ENCODE measurements around the gene MYH15. TPM values are rescaled to one million over a fixed set of nuclear protein-coding genes. Genes with fewer than 3 reads are reported as not detected.

MYH15 gene
- total RNA-seq (2014; rRNA removed; shearing (Covaris generic)) = 0.18 and 1.1 TPM in 2 replicates

DNA sequence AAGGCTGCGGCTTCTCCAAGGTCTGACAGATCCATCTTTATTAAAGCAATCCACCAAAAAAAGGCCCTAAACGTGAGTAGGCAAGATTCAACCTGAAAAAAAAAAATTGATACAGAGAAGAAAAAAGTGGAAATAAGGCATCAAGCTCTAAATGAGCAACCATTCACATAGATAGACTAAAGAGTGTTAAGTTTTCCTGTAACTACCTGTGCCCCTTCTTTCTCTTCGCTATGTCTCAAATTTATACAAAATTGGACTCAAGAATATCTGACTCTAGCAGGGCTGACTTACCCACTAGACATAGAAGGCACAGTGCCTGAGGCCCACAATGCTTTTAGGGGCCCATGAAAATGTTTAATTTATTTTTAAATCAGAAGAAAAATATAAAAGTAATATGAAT, at the start of gene MYH15:
Gene MYH15, minus strand, starts transcription at position 101 of the 400 bp plus-strand sequence. Its CDS starts 66 bp downstream, at position 35.
- no peak for DNase-seq (ENCODE audit: low read depth)

DNA sequence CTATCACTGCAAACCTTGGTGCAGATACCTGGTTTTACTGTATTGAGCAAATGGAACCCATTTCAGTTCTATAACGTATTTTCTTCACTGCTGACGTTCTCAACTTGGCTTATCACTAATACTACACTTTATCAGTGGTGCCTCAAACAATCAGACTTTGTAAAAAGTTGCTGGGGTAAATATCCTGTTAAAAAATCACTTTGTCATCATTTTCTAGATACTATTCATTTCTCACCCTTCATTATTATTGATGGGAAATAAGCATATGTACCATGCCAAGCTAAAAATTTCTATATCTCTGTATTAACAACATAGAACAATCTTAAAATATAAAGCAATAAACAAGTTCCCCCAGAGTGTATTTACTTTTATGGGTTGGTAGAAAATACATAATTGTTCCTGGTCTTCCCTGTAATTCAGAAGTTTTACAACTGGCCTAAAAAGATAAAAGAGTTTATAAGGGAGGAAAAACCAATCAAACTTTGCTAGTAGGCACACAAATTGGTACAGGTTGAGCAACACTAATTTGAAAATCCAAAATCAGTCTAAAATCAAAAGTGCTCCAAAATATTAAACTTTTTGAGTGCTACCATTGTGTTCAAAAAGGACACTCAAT, 45.7 kb upstream of the MYH15 start:
- no peak for DNase-seq (ENCODE audit: low read depth)

DNA sequence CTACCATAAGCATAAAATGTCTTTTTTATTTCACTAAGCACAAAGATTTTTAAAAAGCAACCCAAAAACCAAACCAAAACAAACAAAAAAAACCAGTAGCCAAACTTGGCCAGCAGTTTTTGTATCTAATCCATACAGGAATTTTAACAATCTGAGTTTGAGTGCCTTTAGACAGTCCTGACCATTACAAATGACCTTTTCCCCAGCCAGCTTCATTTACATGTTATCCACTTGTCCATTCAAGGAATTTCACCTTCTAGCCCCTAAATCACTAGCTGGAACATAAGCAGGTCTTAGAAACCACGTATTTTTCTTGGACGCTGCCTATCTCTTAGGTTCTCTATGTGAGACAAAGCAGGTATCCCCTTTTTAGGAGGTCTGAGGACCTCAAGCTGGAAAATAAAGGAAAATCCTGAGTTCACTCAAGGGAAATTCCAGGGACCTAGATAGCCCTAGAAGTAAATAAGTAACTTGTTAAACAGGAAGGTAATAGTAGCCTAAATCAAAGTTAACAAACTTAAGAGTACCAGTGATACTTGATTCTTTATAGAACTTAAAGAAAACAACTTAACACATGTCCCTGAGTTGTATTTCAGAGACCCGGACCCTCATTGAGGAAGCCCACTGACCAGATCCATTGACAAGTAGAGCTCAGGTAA, 44.6 kb upstream of the MYH15 start:
- no peak for DNase-seq (ENCODE audit: low read depth)

DNA sequence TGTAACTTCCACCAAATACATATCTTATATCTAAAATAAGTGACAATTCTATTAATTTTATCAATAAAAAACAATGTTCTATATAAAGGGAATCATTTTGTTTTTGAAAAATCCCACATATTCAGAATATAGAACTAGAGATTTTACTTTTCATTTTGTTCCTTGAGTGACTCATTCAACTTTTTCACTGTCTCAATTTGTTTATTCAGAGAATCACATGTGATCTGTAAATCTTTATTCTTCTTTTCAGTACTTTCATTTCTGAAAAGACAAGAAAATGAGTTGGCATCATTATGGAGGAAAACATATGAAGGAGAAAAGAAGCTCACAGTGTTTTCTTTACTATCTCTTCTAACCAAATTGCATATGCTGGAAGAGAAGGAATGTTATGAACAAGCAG, 43.8 kb upstream of the MYH15 start:
- no peak for DNase-seq (ENCODE audit: low read depth)

DNA sequence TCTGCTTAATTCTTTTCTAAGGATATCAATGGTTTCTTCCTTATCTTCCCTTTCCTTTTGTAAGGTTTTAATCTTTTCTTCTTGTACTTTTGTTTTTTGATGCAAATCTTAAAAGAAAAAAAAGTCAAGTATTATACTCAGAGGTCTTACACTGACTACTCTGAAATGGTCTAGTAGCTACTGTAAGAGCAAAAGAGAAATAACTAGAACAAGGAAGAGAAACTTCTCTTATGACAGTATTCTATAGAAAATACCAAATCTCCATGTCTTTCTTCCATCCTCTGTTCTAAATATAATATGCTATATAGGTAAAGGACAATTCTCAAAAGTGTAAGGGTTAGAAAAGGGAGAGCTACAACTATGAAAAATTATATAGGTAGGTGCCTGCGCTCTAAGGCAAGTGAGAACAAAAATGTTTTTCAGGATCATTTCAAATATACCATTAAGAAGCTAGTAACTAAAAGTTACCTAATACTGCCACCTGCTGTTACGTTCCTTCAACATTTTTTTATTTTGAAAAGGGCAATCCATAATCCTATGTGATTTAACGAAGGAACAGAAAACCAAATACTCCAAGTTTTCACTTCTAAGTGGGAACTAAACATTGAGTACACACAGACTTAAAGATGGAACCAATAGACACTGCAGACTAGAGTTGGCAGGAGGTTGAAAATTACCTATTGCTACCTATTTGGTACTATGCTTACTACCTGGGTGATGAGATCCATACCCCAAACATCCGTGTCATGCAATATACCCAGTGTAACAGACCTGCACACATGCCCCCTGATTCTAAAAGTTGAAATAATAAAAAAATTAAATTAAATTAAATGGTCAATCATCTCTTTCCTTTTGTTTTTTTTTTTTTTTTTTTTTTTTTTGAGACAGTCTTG, 42.1 kb upstream of the MYH15 start:
- no peak for DNase-seq (ENCODE audit: low read depth)

DNA sequence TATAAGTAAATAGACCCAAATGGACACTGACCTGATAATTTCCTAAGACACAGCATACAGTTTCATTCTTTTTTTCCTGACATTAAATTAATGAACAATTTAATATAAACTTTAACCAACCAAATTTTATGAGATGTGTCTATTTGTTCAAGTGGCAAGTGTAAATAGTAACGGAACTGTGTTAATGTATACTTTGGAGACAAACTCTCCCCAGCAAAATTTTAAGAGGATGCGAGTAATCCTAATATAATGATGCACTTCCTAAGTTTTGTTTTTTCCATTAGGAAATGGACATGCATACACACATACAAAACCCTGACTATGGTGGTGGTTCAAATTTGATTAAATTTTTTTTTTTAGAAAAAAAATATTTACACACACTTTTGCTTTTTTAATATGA, 38.5 kb upstream of the MYH15 start:
- DNase-seq (ENCODE audit: low read depth) = no peak

DNA sequence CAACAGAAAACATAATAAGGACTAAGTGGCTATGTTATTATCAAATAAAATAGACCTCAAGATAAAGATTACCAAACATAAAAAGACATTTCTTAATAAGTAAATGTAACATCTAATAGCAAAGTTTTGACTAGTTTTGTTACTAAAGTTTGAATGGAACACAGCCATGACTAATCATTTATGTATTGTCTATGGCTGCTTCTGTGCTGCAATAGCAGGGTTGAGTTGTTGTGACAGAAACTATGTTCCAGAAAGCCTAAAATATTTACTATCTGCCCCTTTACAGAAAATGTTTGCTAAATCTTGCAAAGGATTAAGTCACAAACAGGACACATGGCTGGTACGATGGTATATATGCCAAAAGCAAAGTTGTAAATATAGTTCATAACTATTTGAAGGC, 37.9 kb upstream of the MYH15 start:
- DNase-seq (ENCODE audit: low read depth) = no peak

DNA sequence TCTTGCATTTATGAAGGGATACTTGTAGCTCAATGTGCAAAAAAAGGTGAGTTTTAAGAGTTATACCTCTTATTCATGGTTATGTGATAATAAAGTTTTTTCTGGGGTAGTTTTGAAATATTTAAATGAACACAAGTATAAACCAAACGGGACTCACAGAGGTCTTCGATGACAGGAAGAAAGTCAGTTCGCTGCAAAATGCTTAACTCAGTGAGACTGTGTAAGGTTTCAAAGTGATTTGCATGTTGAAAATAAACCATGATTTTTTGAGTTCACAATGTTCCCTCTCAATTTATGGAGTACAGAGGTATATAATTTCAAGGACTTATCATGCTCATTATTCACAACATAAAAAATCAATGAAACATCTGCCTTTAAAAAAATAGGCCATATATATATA, 36.3 kb upstream of the MYH15 start:
- no peak for DNase-seq (ENCODE audit: low read depth)

DNA sequence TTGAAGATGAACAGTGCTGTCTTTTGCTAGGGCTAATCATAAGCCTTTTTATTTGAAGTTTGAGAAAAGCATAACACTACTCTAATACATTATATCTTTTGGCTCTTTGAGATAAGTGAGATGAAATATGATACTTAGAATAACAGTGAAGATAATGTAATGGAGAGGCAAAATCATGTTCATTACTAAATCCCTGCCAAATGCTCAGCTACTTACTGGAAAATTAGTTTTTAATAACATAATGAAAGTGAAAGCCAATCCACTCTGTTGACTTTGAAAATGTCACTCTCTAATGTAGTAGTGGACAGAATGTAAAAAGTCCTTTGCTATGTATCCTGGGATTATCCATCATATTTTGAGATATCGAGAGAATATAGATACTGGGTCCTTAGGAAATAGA, 35.9 kb upstream of the MYH15 start:
- no peak for DNase-seq (ENCODE audit: low read depth)

DNA sequence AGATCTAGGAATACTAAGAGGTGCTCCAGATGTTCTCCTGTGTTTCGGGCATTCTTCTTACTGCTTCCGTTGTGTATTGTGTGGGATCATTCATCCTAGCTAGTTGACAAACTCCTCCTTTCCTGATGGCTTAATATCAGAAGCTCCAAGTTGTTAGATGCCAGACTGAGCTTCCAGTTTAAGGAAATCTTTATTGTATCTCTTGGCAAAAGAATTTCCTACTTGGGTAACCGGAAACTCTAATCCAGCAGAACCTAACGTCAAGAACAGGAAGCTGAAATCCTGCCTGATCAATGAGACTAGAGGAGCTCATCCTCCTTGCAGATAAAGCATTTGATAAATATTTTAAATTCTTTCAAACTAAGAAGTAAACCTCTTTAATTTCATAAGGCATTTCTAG, 27.7 kb upstream of the MYH15 start:
- DNase-seq (ENCODE audit: low read depth) = no peak

DNA sequence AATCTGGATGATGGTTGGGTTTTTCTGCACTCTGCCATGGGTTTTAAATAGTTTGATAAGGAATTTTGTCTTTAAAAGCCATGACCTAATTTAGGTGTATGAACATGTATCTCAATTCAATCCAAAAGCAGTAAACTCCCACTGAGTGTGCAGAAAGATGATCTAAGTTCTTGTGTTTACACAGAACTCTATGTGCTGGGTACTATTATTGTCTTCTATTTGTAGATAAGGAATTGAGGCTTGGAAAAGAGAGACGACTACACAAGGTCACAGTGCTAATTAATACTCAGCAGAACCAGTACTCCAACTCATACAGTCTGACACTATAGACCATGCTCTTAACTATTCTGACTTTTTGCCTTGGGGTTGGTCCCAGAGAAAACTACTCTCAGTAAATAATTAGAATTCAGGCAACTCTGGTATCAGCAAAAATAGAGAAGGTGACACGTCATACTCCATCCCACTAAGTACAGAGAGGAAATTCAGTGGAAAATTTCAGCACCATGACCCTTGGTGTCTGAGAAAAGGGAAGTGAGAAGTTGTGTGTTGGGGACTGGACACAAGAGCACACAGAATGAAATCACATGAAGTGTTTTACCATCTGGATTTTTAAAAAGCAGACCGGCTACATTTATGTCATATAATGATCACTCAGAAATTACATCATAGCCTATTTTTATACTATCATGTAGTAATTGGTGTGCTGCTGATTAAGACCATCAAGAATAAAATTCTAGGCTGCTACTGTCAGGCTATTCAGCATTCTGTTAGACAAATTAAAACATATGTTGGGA, 18.3 kb upstream of the MYH15 start:
- DNase-seq (ENCODE audit: low read depth) = no peak

DNA sequence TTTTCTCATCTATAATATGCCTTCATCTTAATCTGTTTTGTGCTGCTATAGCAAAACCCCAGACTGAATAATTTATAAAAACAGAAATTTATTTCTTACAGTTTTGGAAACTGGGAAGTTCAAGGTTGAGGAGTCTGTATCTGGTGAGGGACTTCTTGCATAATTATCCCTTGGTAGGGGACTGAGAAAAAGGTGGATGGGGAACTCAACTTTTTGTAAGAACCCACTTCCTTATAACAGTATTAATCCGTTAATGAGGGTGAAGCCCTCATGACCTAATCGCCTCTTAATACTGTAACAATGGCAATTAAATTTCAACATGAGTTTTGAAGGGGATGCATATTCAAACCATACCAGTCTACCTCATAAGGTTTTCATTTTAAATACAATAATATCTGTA, 17.4 kb upstream of the MYH15 start:
- no peak for DNase-seq (ENCODE audit: low read depth)

DNA sequence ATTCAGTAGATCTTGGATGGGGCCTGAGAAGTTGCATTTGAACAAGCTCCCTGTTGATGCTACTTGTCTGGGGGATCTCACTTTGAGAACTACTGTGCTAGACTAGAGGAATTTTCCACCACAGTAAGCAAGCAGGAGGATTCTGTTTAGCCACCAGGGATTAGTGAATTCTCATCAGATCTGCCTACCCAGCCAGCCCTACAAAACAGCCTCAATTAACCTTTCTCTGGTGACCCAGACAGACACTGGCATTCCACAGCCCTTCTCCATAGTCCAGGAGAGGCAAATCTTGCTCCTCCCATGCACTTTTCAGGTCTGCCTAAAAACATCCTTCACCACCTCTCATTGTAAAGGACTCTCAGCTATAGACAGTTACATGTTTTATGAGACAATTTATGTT, 16.7 kb upstream of the MYH15 start:
- no peak for DNase-seq (ENCODE audit: low read depth)

DNA sequence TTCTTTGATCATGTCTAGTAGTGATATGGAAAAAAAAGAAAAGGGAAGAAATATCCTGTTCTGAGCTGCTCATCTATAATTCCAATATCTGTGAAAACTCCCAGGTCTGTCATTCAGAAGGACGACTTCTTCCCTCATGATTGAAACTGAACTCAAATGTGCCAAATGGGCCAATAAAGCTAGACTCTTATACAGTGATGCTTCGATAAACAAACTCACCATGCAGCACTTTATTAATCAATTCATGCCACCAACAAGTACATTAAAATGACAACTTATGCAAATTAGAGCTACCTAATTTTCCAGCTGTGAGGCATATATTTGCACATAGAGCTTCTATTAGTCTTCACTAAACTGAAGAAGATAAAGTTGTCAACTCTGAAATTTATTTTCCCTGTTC, 15.6 kb upstream of the MYH15 start:
- DNase-seq (ENCODE audit: low read depth) = no peak

DNA sequence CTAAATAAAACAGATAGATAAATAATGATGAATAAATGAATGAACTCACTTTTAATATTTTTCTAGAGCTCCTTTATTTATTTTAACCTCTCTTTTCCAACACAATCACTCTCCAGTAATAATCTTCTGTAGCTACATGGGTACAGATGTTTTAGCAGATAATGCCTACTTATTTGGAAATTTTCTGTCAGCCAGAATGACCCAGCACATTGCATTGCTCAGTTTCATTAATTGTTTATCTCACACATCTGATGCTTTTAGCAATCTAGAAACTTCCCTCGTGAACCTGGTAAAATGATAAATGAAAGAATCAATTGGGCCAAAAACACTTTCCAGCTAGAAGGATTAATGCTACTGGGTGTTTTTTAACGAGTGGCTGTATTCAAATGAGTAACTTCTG, 14.9 kb upstream of the MYH15 start:
- no peak for DNase-seq (ENCODE audit: low read depth)

DNA sequence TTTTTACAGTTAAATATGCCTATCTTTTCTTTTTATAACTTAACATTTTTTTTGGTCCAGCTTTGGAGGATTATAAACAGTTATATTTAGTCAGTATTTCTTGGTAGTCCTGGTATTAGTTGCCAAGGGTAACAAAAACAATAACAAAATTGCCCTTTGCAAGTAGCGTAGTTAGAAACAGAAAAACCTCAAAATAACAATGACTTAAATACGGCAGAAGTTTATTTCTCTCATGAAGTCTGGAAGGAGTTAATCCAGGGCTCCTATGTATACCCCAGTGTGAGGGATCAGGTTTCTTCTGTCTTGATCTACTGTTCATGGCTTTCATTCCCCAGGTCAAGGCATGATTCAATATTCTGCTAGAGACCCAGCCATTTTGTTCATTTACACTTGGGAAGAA, 14.1 kb upstream of the MYH15 start:
- no peak for DNase-seq (ENCODE audit: low read depth)

DNA sequence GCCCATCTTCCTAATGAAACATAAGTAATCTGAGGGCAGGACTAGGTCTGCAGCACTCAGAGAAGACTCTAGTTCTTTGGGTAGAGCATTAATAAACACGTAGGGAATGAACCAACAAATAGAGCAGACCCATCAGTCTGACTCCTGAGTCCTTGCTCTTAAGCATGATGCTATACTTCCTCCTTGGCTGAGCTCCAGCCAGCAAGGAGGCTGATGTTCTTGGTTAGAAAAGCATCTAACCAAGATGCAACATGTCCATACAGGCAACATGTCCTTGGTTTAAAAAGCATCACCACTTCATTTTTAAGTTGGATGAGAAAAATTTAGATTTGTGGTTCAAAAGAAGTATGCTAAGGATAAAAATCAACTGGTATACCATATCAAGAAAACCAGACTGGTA, 8.5 kb upstream of the MYH15 start:
- no peak for DNase-seq (ENCODE audit: low read depth)

DNA sequence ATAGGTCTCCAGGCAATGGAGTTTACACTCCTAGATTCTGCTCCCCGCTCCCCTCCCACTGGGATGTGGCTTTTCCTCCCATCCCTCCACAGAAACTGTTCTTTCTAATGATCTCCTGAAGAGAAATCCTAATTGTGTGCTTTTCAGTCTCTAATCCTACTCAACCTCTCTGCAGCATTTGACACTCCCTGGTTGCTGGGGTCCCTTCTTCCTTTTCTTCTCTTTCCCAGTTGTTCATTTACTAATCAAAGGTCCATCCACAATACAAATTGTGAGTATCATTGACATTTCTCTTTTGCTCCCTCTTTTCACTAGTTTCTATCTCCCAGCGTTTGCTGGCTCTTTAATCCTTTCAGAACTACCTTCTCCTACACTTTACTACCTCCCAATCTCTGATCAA, 6.5 kb upstream of the MYH15 start:
- no peak for DNase-seq (ENCODE audit: low read depth)

DNA sequence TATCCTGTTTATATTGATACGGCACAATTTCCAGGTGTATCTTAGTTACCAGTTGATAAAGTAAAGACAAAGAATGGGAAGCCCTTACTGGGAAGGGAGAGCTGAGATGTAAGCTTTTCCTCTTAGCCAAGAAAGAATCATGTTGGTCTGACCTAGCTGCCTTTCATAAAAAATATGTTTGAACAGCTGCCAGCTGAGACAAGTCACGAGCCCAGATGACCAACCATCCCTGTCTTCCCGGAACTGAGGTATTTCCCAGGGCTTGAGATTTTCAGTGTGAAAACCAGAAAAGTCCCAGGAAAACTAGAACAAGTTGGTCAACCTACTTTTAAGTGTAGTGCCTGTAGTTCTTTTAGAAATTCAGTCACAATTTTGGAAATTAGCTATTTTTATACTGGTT, 3.6 kb upstream of the MYH15 start:
- no peak for DNase-seq (ENCODE audit: low read depth)

DNA sequence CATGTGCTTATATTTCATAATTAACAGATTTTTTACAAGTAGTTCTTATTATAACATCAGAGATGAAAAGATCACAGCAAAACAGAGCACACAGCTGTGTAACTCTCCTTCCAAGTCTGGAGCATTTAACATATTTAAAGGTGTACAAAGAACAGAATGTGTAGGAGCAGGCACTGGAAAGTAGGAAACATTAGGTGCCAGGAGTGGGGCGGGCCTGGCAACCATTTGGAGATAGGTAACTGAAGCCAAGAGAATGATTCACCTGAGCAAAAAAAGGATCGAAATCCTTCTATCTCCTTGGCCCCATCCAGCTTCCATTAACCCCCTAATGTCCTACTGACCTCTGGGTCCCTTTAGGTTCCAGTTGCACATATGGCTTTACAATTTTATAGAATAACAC, 2.3 kb upstream of the MYH15 start:
- no peak for DNase-seq (ENCODE audit: low read depth)

DNA sequence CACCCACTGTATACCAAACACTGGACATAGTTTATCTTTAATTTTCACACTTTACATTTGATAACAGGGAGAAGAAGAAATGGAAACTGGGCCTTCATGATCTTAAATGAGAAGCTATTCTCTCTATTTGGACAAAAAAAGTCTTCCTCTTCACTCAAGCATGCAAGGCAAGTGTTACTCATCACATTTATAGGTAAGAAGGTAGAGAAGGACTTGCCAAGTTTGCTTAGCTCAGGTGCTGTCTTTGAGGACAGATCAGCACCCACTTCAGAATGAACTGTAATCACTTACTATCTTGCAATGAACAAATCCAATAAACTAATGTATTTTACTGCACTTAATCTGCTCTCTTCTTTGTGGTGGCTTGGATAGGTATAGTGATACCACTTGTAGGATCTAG, 1.1 kb upstream of the MYH15 start:
- DNase-seq (ENCODE audit: low read depth) = no peak

DNA sequence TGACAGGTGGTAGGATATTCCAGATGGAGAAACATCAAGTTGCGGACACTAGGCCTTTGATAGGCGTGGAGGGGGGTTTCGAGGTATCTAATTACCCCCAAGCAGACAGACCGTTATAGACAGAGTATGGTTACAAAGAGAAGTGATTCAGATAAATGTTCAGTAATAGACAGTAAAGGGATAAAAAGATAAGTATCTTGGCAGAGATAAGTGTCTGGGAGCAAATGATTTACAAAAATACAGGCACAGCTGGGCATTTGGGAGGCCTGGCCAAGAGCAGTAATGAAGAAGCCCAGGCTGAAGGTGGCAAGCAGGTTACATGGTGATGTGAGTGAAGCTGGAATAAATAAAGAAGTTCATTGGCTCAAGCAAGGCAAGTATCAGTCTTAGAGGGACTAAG, 659 bp upstream of the MYH15 start:
- DNase-seq (ENCODE audit: low read depth) = no peak

All from Daoy (cell line).